Stimulated activated CD4-positive, alpha-beta T cell treated with anti-CD3 and anti-CD28 coated beads, Interleukin-4, amount 100 ng/mL, for 48 hours (primary cell): ENCODE results near the gene PCSK4.

Source experiments
- DNase-seq, 2 donors: peaks; one replicate each; pipeline ENCODE4 v3.0.0-alpha.2; 2020; ENCODE audit warnings: low read depth in 2 of 2

The PCSK4 gene

DNA sequence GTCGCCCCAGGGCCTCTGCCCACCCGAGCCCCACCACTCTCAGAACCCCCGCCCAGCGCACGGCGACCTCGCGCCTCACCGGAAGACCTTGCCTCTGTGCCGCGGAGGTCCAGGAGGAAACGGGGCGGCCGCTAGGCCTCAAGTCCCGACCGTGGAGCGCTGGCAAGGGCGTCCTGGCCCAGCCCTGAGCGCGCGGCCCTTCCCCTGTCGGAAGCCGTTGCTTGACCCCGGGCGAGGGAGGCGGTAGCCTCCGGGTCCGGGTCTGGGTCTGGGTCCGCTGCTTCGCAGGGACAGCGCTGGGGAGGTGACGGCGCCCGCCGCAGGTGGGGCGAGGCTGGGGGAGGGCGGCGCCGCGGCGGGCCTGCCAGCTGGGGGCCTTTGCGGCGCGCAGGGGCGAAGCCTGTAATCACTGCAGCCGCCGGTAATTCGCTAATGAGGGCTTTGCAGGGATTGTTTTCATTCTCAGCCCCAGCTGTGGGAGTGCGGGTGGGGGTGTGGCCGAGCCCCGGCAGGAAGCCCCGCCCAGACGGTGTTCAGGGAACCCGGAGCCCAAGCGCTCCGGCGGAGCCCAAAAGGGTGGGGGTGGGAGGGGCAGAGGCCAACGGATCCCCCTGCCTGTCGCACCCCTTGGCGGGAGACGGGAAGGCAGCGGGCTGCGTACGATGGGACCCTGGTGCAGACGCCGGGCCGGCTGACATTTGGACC lies 19.7 kb downstream of the PCSK4 start:
- peak; percentile 57 to 64 for DNase-seq

DNA sequence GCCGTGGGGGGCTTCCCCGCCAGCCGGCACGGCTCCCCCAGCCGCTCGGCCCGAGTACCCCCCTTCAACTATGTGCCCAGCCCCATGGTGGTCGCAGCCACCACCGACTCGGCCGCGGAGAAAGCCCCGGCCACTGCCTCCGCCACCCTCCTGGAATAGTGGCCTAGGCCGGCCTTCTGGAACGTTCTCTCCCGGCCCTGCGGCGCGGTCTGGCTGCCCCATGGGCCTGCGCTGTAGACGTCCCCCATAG lies 20.2 kb downstream of the PCSK4 start:
- no peak for DNase-seq

DNA sequence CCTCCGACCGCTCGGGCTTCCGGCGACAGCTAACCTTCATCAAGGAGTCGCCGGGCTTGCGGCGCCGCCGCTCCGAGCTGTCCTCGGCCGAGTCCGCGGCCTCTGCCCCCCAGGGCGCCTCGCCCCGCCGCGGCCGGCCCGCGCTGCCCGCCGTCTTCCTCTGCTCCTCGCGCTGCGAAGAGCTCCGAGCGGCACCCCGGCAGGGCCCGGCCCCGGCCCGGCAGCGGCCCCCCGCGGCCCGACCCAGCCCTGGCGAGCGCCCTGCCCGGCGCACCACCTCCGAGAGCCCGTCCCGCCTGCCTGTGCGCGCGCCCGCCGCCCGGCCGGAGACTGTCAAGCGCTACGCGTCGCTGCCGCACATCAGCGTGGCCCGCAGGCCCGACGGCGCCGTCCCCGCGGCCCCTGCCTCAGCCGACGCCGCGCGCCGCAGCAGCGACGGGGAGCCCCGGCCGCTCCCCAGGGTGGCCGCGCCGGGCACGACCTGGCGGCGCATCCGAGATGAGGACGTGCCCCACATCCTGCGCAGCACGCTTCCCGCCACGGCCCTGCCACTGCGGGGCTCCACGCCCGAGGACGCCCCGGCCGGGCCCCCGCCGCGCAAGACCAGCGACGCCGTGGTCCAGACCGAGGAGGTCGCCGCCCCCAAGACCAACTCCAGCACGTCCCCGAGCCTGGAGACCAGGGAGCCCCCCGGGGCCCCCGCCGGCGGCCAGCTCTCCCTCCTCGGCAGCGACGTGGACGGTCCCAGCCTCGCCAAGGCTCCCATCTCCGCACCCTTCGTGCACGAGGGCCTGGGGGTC lies 20.7 kb downstream of the PCSK4 start:
- DNase-seq = no peak

DNA sequence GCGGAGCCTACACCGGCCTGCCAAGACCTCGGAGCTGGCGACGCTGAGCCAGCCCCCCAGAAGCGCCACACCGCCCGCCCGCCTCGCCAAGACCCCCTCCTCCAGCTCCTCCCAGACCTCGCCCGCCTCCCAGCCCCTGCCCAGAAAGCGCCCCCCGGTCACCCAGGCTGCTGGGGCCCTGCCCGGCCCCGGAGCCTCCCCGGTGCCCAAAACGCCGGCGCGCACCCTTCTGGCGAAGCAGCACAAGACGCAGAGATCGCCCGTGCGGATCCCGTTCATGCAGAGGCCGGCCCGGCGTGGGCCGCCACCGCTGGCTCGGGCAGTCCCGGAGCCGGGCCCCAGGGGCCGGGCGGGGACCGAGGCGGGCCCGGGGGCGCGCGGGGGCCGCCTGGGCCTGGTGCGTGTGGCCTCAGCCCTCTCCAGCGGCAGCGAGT lies 21.3 kb downstream of the PCSK4 start:
- peak in 1 of 2 donors; percentile 49 for DNase-seq

DNA sequence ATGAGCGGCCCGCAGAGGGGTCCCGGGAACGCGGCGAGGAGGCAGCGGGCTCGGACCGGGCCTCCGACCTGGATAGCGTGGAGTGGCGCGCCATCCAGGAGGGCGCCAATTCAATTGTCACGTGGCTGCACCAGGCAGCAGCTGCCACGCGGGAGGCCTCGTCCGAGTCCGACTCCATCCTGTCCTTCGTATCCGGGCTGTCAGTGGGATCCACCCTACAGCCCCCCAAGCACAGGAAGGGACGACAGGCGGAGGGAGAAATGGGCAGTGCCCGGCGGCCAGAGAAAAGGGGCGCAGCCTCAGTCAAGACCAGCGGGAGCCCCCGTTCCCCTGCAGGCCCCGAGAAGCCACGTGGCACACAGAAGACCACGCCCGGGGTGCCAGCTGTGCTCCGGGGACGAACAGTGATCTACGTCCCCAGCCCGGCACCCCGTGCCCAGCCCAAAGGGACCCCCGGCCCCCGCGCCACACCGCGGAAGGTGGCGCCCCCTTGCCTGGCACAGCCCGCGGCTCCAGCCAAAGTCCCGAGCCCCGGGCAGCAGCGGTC lies 21.8 kb downstream of the PCSK4 start:
- no peak for DNase-seq

DNA sequence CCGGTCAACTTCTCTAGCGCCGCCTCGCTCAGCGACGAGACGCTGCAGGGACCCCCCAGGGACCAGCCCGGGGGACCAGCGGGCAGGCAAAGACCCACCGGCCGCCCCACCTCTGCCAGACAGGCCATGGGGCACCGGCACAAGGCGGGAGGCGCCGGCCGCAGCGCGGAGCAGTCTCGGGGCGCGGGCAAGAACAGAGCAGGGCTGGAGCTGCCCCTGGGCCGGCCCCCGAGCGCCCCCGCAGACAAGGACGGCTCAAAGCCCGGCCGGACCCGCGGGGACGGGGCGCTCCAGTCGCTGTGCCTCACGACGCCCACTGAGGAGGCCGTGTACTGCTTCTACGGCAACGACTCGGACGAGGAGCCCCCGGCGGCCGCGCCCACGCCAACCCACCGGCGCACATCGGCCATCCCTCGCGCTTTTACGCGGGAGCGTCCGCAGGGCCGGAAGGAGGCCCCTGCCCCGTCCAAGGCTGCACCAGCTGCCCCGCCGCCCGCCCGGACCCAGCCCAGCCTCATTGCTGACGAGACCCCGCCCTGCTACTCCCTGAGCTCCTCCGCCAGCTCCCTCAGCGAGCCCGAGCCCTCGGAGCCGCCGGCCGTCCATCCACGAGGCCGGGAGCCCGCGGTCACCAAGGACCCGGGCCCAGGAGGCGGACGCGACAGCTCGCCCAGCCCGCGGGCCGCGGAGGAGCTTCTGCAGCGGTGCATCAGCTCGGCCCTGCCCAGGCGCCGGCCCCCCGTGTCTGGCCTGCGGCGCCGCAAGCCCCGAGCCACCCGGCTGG lies 22.5 kb downstream of the PCSK4 start:
- no peak for DNase-seq

DNA sequence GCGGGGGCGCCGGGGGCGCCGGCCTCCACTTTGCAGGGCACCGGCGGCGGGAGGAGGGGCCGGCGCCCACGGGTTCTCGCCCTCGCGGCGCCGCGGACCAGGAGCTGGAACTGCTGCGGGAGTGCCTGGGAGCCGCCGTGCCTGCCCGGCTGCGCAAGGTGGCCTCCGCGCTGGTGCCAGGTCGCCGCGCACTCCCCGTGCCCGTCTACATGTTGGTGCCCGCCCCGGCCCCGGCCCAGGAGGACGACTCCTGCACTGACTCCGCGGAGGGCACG lies 23.0 kb downstream of the PCSK4 start:
- no peak for DNase-seq

DNA sequence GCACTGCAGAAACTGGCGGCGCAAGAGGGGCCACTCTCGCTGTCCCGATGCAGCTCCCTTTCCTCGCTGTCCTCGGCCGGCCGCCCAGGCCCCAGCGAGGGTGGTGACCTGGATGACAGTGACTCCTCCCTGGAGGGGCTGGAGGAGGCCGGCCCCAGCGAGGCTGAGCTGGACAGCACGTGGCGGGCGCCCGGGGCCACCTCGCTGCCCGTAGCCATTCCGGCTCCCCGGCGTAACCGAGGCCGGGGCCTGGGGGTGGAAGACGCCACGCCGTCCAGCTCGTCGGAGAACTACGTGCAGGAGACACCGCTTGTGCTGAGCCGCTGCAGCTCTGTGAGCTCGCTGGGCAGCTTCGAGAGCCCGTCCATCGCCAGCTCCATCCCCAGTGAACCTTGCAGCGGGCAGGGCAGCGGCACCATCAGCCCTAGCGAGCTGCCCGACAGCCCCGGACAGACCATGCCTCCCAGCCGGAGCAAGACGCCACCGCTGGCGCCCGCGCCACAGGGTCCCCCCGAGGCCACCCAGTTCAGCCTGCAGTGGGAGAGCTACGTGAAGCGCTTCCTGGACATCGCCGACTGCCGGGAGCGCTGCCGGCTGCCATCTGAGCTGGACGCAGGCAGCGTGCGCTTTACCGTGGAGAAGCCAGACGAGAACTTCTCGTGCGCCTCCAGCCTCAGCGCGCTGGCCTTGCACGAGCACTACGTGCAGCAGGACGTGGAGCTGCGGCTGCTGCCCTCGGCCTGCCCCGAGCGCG lies 23.5 kb downstream of the PCSK4 start:
- DNase-seq = no peak

DNA sequence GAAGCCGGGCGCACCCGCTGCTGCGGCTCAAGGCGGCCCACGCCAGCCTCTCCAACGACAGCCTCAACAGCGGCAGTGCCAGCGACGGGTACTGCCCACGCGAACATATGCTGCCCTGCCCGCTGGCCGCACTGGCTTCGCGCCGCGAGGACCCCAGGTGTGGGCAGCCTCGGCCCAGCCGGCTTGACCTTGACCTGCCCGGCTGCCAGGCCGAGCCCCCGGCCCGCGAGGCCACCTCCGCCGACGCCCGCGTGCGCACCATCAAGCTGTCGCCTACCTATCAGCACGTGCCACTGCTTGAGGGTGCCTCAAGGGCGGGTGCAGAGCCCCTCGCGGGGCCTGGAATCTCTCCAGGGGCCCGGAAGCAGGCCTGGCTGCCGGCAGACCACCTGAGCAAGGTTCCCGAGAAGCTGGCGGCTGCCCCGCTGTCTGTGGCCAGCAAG lies 24.1 kb downstream of the PCSK4 start:
- no peak for DNase-seq

DNA sequence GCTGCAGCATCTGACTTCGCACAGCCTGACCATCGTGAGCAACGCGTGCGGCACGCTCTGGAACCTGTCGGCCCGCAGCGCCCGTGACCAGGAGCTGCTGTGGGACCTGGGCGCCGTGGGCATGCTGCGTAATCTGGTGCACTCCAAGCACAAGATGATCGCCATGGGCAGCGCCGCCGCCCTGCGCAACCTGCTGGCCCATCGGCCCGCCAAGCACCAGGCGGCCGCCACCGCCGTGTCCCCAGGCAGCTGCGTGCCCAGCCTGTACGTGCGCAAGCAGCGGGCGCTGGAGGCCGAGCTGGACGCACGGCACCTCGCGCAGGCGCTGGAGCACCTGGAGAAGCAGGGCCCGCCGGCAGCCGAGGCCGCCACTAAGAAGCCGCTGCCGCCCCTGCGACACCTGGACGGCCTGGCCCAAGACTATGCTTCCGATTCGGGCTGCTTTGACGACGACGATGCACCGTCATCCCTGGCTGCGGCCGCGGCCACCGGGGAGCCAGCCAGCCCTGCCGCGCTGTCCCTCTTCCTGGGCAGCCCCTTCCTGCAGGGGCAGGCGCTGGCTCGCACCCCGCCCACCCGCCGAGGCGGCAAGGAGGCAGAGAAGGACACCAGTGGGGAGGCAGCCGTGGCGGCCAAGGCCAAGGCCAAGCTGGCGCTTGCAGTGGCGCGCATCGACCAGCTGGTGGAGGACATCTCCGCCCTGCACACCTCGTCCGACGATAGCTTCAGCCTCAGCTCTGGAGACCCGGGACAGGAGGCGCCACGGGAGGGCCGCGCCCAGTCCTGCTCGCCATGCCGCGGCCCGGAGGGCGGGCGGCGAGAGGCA lies 24.7 kb downstream of the PCSK4 start:
- no peak for DNase-seq

DNA sequence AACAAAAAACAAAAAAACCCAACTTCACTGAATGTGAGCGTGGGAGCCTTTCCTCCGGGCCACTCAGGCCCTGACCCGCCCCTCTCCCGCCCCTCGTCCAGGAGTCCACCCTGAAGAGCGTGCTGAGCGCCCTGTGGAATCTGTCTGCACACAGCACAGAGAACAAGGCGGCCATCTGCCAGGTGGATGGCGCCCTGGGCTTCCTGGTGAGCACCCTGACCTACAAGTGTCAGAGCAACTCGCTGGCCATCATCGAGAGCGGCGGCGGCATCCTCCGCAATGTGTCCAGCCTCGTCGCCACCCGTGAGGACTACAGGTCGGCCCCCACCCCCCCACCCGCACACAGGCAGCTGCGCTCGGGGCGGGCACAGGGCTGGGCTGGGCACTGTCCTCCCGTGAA lies 28.3 kb downstream of the PCSK4 start:
- DNase-seq = no peak

DNA sequence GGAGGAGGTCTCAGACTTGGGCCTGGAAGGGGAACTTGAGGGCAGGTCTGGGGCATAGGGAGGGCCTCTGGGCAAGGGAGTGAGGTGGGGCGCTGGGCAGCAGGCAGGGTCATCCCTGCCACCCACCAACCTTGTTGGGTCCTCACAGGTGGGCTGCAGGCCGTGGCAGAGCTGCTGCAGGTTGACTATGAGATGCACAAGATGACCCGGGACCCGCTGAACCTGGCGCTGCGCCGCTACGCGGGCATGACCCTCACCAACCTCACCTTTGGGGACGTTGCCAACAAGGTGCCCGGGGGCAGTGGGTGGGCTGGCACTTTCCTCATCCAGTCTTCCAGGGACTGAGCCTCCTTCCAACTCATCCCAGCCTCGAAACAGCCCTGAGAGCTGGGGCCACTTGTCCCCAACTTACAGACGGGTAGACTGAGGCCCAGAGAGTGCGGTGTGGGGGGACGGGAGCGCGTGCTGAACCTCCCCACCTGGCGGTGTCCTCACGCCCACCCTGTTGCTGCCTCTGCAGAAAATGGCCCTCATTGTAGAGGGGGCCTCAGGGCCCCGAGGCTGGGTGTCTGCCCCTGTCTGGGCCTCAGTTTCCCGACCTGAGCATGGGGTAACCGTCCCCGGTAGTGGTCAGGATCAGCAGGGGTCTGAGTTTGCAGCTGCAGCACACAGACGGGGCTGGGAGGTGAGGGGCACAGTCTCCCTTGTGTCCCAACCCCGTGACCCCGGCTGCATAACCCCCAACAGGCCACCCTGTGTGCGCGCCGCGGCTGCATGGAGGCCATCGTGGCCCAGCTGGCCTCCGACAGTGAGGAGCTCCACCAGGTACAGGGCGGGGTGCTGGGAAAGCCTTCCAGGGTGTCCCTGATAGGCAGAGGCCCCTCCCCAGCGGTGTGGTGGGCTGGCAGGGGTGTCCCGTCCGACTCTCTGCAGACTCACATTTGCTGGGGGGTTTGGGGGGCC lies 29.8 kb downstream of the PCSK4 start:
- no peak for DNase-seq

DNA sequence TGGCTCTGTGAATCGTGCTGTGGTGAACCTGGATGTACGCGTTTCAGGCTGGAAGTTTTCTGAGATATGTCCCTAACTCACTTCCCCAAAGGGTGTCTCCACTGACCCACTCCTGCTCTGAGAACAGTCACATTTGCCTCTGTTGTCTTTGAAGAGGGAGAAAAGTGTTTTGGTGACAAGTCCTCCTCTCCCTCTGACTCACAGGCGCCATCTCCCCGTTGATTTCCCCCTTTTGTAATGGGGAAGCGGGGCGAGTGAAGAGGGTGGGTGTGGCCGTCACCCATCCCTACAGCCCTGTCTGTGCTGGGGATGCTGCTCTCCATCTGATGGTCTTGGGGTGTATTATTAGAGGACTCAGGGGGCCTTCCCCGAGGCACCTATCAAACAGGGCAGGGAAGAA lies 30.7 kb downstream of the PCSK4 start:
- DNase-seq = no peak

DNA sequence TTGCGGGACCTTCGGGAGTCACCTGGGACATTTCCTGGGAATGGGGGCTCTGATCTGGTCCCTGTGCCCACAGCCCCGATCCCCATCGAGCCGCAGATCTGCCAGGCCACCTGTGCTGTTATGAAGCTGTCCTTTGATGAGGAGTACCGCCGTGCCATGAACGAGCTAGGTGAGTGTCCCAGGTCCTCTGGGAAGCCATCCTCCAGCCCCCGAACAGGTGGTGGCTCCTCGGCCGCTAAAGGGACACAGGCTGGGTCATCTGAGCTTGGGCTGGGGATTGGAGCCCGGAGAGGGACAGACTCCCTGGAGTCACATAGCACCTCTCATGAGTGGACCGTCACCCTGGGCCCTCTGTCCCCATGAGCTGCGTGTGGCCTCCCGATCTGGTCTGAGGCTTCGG lies 32.3 kb downstream of the PCSK4 start:
- no peak for DNase-seq

DNA sequence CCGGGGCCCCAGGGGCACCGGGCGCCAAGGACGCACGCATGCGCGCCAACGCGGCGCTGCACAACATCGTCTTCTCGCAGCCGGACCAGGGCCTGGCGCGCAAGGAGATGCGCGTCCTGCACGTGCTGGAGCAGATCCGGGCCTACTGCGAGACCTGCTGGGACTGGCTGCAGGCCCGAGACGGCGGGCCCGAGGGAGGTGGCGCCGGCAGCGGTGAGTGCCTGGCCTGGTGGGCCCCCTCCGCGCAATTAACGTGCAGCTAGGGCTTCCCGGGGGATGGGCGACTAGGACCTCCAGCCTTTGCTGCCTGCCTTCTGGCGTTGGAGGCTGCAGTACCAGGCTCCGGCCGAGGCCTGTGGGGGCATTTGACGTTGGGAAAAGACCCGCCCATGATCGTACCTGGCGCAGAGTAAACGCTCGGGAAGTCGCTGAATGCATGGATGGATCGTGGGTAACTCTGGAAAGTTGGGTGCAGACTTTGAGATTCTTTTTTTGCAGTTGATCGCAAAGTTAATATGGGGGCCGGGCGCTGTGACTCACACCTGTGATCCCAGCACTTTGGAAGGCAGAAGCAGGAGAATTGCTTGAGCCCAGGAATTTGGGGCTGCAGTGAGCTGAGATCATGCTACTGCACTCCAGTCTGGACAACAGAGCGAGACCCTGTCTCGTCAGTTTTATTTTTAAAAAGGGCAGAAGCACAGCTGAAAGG lies 33.0 kb downstream of the PCSK4 start:
- no peak for DNase-seq

DNA sequence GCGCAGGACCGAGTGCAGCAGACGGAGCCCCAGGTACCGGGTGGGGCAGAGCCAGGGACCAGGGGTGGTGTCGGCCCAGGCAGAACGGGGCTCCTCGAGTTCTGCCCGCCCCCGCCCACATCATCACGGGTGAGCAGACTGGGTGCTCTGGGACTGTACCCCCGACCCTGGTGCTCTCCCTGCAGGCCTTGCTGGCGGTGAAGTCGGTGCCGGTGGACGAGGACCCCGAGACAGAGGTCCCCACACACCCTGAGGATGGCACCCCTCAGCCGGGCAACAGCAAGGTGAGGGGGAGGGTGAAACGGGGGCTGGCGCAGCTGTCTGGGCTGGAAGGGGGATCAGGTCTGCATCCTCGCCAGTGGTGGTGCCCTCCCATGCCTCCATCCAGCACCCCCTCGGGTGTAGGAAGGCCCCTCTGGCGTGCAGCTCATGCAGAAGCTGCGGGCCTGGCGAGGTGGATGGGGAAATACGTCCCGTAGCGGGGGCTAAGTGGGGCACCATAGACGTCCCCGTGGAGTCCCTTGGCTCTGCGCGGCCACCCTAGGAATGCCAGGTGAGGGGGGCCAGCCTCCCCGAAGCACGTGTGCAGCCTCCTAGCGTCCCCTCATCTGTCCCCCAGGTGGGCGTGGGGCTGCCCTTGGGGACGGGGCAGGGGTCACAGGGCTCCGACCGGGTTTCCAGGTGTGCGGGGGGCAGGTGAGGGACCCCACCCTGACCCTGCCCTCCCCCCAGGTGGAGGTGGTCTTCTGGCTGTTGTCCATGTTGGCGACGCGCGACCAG lies 33.8 kb downstream of the PCSK4 start:
- no peak for DNase-seq

DNA sequence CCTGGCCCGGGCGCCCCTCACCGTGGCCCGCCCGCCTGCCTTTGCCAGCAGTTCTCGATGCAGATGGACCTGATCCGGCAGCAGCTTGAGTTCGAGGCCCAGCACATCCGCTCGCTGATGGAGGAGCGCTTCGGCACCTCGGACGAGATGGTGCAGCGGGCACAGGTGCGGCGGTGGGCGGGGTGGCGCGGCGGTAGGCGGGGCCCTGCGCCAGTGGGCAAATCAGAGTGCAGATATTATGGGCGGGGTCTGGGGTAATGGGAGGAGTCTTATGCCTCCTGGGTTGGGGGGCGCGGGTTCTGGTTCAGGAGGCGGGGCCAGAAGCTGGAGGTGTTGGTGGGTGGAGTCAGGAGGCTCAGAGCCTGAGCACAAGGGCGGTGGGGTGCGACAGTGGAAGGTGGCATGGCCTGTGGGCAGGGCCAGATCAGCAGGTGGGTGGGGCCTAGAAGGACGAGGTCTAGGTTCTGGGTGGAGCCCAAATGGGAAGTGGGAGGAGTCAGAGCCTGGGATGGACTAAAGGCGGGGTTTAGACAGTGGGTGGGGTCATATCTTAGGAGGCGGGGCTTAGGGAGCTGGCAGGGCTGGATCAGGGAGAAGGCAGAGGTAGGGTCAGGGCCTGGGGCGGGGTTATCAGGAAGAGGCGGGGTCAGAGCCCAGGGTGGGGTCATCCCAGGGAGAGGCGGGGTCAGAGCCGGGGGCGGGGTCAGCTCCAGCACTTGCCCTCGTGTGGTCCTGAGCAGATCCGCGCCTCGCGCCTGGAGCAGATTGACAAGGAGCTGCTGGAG lies 34.6 kb downstream of the PCSK4 start:
- DNase-seq = peak; percentile 64 to 66

DNA sequence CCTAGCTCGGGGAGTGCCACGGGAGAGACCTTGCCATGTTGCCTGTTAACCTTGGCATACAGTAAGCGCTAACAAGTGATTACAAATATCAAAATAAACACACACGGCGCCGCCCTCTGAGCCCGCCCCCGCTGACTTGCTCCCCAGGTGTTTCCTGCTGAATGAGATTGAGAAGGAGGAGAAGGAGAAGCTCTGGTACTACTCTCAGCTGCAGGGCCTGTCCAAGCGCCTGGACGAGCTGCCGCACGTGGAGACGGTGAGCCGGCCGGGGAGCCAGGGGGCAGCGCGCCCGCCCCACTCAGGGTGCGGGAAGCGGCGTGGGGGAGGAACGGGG lies 35.2 kb downstream of the PCSK4 start:
- no peak for DNase-seq
